Left lobe of liver (tissue), 2 donors: ENCODE measurements around the gene SLC12A5. TPM values are rescaled to one million over a fixed set of nuclear protein-coding genes. Genes with fewer than 3 reads are reported as not detected.
"Not testable (repeated sequence)": the region's sequence is repeated elsewhere in the genome, so short reads cannot be mapped to it uniquely, and the experiment has no call there.

Experiments
- ATAC-seq: fragments of 200-7000 bp; cut with Tn5 transposase; one replicate; pipeline ENCODE4 v1.9.1; 2020; ENCODE audit warnings: mild to moderate bottlenecking, moderate library complexity
- DNase-seq: peaks from one replicate; pipeline ENCODE4 v3.0.0-alpha.2; 2020; ENCODE audit warnings: low spot score
- total RNA-seq: library from RNA; stranded (reverse); gene quantifications from one replicate; pipeline ENCODE4 v1.2.1, GENCODE V29; 2021
- donor health status: DM: no; HTN: no; CAD: no; lungs with moderate emphysema.
- donor health status: DM: no; HTN: yes; CAD: no.

Gene SLC12A5
- total RNA-seq, 1 donor from 2014 or later, result not detected

GRCh38 chr20:46073443-46073842 is 44.4 kb downstream of the SLC12A5 start:
- no peak for ATAC-seq

GRCh38 chr20:46074006-46074405 is 45.0 kb downstream of the SLC12A5 start:
- ATAC-seq, result no peak
- DNase-seq, result no peak

More at GRCh38 chr20:46073443-46073842, 44.4 kb downstream of the SLC12A5 start:
- no peak for DNase-seq

- DNase-seq (no peak), ATAC-seq (no peak)
Measured at GRCh38 chr20:46076806-46077205, 47.8 kb downstream of the SLC12A5 start.

- DNase-seq (no peak), ATAC-seq (no peak)
Measured at GRCh38 chr20:46077642-46078305, 48.8 kb downstream of the SLC12A5 start.

- ATAC-seq, result no peak
- no peak for DNase-seq
Measured at GRCh38 chr20:46078954-46079353, 49.9 kb downstream of the SLC12A5 start.

- ATAC-seq (no peak), DNase-seq (no peak)
Measured at GRCh38 chr20:46081074-46081473, 52.1 kb downstream of the SLC12A5 start.

- ATAC-seq (no peak), DNase-seq (no peak)
Measured at GRCh38 chr20:46083101-46083500, 54.1 kb downstream of the SLC12A5 start.

- no peak for ATAC-seq
- no peak for DNase-seq
Measured at GRCh38 chr20:46083531-46084061, 54.6 kb downstream of the SLC12A5 start.

- DNase-seq (no peak), ATAC-seq (no peak)
Measured at GRCh38 chr20:46084805-46085178, 55.8 kb downstream of the SLC12A5 start.

GRCh38 chr20:46085179-46085851 is 56.3 kb downstream of the SLC12A5 start:
- ATAC-seq (no peak), DNase-seq (no peak)

GRCh38 chr20:46087161-46087560 is 58.1 kb downstream of the SLC12A5 start:
- DNase-seq (no peak), ATAC-seq (no peak)

- ATAC-seq, result no peak
Measured at GRCh38 chr20:46088409-46089166, 59.6 kb downstream of the SLC12A5 start.

GRCh38 chr20:46089167-46089416 is 60.1 kb downstream of the SLC12A5 start:
- DNase-seq, result no peak
- peak; percentile 58 for ATAC-seq

More at GRCh38 chr20:46088409-46089166, 59.6 kb downstream of the SLC12A5 start:
- DNase-seq, result no peak

- ATAC-seq, result peak; percentile 92
- DNase-seq, result peak; percentile 98
Measured at GRCh38 chr20:46089417-46090388, 60.7 kb downstream of the SLC12A5 start, which contains the start of gene NCOA5. Gene NCOA5 (minus strand): TSS chr20:46089962. CDS start chr20:46079424, 10,538 bp downstream.

GRCh38 chr20:46091622-46092535 is 62.9 kb downstream of the SLC12A5 start:
- not testable (repeated sequence) for DNase-seq

GRCh38 chr20:46093531-46093930 is 64.5 kb downstream of the SLC12A5 start:
- no peak for DNase-seq

More at GRCh38 chr20:46091622-46092535, 62.9 kb downstream of the SLC12A5 start:
- ATAC-seq, result not testable (repeated sequence)

GRCh38 chr20:46099491-46100287 is 70.7 kb downstream of the SLC12A5 start:
- no peak for DNase-seq
- ATAC-seq, result peak; percentile 35

More at GRCh38 chr20:46093531-46093930, 64.5 kb downstream of the SLC12A5 start:
- no peak for ATAC-seq

- ATAC-seq, DNase-seq: not testable (repeated sequence)
Measured at GRCh38 chr20:46100444-46100843, 71.4 kb downstream of the SLC12A5 start.
